Stimulated activated CD4-positive, alpha-beta T cell treated with anti-CD3 and anti-CD28 coated beads, Interleukin-2, amount 100 ng/mL, for 24 hours (primary cell): ENCODE results near the gene PLIN4.

Source experiments
- DNase-seq, 2 donors: peaks; one replicate each; pipeline ENCODE4 v3.0.0-alpha.2; 2020

The PLIN4 gene

DNA sequence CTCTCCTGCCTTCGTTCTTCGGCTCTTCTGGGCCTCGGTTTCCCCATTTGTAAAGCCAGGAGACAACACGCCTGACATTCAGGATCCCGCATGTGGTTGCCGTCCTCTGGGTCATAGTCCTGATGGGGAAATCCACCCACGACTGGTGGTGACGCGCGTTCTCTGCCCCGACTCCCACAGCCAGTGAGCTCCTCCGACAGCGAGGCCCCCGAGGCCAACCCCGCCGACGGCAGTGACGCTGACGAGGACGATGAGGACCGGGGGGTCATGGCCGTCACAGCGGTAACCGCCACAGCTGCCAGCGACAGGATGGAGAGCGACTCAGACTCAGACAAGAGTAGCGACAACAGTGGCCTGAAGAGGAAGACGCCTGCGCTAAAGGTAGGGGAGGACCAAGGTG, 29.8 kb downstream of the PLIN4 start:
- no peak for DNase-seq

DNA sequence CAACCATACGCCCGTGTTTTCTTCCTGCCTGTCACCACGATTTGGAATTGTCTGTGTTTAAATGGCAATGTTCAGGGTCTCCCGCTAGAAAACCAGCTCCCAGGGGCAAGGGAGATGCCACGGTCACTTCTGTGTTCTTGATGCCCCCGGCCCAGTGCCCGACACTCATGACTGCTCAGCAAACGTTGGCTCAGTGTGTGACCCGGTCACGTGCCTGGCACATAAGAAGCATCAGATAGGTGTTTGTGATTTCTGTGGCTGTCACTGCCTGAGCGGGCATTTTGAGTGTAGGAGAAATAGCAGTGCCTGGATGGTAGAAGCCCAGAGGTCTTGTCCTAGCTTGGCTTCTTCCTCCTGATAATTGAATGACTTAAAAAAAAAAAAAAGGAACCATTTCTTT, 30.7 kb downstream of the PLIN4 start:
- no peak for DNase-seq

DNA sequence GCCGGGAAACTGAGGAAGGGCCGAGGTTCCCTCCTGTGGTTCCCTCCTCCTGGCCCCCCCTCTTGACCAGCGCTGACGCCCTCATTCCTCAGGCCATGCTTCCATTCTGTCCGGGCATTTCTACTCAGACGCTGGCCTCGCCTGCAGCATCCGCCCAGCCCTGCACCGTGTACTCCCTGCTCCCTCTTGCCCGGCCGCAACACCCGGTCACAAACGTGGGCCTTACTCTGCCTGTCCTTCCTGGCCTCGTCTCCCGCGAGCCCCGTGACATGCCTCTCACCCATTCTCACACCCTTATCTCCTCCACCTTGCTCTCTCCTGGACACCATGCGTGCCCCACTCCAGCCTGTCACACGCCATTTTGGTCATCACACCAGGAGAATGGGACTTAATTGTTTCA, 34.9 kb downstream of the PLIN4 start:
- no peak for DNase-seq

DNA sequence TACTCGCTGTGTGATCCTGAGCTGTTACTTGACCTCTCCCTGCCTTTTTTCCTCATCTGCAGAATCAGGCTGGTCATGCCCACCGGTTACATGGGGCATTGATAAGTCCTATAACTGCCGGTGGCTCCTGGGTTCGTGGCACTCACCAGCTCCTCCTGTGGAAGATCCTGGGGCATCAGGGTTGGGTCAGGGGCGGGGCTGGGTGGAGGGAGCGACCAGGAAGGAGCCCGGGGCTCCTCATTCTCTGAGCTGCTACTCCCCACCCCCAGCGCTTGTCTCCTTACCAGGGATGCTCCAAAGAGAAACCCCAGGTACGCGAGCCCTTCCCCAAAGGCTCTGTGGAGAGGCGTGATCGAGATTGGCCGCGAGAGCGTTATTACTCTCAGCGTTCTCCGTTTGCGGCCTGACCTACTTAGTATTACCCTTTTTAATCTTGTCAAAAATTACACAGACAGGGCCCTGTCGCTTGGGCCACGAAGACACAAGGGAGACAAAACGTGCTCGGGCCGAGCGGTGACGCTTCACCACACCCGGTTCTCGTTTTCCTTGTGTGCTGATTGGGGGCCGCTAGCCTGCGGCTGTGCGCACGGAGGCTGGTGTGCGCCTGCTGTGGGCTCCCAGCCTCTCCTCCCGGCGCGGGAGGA, 35.4 kb downstream of the PLIN4 start:
- no peak for DNase-seq

DNA sequence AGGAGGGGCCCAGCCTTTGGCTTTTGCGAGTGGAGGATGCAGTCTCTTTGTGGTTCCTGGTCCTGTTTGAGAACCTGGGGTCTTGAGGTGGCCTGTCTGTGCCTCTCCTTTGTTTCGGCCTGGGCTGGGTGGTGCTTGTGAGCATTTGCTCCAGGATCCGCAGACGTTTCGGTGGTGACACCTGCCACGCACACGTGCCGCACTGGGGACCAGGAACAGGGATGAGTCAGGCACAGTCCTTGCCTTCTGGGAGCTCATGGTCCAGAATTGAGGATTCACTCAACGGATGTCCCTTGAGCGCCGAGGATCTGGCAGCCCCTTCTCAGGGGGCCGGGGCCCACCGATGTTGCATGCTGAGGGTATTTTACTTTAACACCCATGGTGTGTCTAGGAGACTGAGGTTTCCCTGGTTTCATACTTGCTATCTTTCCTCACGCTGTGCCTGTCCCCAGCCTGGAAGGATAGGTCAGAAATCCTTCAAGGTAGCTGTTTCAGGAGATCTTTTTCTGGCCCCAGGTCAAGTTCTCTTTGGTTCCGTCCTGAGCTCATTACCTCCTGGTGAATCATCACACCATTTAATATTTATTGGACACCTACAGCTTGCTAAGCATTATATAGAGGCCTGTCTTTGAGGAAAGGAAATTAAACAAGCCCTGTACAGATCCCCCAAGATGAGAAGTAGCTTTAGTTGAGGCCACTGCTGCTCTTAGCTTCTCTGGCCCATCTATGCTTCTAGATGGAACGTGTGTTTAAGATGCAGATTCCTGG, 41.1 kb downstream of the PLIN4 start:
- no peak for DNase-seq

DNA sequence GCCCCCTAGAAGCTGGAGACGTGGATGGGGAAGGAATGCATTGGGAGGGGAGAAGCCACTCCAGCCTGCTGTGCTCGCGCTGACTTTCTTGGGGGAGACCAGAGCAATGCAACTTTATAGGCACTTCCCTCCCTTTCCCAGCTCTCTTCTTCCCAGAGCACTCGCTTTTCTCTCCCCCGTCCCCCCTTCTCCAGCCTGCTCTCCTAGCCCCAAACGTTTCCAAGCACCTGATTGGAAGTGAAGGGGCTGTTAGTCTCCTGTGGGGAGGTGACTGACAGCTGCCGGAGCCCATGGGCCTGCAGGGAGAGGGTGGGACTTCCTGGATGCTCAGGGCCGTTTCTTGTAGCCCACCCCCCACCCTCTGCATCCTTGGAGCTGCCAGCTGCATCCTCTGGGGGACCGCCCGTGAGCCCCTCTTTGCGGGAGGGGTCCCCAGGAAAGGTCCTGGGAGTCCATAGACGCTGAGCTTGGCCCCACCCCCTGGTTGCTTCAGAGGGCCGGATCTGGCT, 43.7 kb downstream of the PLIN4 start:
- peak in 1 of 2 donors; percentile 35 for DNase-seq

DNA sequence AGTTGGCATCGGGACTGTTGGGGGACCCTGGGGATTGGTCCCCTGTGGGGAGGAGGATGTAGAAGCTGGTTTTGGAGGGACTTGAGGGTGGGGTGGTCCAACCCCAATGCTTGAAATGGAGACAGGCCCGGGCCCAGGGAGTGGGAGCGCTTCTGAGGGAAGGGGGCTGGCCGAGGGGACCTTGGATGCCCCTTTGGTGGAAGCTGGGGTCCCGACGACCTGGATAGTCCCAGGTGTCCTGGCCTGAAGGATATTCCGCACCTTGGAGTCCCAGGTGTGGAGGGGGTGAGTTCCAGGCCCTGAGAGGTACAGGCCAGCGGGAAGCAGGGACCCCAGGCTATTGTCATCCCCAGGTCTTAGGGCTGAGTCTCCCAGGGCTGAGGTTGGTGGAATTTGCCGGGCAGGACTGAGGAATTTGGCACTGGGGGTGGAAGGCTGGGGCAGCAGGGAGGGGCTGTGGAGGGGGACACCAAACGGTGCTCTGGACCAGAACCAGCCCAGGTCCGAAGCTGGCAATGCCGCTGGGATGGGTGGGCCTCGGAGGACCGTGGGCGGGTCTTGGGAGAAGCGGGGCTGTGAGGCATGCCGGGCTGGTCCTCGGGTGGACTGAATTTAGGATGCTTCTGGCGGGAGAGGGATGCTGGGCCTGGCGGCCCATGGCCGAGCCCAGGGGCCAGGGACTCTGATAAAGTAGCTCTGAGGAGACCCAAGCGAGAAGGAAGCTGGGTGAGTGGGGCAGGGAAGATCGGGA, 44.3 kb downstream of the PLIN4 start:
- DNase-seq, result no peak

DNA sequence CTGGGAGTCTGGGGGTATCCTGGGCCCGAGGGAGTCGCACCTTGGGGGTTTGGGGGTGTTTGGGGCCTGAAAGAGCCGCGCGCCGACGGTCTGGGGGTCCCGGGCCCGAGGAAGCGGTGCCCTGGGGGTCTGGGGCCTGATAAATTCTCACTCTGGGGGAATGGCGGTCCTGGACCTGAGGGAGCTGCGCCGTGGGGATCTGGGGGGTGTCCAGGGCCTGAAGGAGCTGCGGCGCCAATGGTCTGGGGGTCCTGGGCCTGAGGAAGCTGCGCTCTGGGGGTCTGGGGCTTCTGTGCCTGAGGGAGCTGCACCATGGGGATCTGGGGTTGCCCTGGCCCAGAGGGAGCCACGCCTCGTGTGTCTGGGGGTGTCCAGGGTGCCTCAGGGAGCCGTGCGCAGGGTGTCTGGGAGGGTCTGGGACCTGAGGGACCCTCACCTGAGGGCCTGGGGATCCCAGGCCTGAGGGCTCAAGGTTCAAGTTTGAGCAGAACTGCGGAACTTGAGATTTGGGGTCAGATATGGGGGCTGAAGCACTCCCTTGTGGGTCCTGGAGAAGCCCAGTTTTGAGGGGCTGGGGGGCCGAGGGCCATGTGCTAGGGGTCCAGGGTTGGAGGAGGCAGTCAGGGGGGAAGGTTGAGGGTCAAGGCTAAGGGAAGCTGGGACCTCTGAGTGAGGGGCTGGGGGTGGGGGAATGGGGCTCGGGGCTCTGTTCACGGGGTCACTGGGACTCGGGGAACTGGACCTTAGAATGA, 45.1 kb downstream of the PLIN4 start:
- DNase-seq, result no peak

DNA sequence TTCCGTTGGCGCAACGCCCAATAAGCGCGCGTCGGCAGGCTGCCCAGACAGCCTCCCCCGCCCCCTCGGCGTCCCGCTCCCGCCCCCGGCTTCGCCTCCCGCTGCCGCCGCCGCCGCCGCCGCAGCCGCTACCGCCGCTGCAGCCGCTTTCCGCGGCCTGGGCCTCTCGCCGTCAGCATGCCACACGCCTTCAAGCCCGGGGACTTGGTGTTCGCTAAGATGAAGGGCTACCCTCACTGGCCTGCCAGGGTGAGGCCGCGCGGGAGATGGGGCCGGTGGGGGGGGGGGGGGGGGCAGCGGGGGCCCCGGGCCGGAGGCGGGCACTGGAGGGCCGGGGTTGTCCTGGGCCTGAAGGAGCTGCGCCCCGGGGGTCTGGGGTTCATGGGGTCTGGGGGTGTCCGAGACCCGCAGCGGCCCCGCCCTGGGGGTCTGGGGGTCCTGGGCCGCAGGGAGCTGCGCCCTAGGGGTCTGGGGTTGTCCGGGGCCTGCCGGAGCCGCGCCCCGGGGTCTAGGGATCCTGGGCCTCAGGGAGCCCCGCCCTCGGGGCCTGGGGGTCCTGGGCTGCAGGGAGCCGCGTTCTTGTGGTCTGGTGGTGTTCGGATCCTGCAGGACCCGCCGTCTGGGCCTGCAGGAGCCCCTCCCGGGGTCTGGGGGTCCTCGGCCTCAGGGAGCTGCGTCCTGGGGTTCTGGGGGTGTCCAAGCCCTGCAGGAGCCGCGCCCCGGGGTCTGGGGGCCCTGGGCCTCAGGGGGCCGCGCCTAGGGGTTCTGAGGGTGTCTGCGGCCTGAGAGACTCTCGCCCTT, 45.9 kb downstream of the PLIN4 start, which contains the start of gene HDGFL2:
TSS of gene HDGFL2 (plus strand) at position 124 of the 801 bp plus-strand sequence. CDS start at position 178, 54 bp downstream.
- peak in 1 of 2 donors; percentile 96 for DNase-seq

DNA sequence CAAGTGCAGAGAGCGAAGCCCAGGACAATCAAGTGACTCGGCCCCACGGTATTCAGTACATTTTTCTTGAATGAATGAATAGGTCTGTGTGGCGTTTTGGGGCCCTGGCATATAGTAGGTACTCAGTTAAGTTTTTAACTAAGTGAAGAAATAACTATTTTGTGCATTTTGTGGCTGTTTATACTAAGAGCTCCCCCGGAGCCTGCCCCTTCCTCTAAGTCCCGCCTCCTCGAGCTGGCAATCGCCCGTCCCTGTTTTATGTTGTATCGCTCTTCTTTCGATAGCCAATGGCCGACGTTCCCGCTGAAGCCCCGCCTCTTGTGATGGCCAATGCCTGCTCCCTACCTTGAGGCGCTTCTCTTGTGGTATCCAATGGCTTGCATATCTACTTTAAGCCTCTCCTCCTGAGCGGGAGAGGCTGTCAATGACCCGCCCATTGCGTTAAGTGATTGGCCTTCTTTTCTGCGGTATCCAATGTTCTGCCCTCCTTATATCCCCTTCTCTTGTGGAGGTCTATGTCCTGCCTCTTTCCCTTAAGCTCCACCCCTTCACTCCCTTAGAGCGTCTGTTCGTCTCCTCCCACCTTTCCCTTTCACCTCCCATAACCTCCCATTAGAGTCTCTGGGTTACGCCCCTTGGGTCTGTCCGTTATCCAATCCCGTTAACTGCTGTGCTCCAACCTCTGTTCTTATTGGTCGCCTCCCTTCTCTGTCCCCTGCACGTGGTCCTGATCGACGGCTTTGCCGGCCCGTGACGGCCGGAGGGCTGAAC, 46.7 kb downstream of the PLIN4 start:
- DNase-seq, result peak; percentile 96 to 97

DNA sequence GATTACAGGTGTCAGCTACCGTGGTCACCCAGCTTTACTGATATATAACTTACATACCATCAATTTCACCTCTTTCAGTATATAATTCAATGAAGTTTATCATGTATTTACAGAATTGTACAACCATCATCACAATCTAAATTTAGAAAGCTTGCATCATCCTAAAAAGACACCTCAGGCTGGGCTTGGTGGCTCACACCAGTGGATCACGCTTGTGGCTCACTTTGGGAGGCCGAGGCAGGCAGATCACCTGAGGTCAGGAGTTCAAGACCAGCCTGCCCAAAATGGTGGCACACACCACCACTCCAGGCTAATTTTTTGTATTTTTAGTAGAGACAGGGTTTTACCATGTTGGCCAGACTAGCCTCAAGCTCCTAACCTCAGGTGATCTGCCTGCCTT, 50.5 kb downstream of the PLIN4 start:
- no peak for DNase-seq

DNA sequence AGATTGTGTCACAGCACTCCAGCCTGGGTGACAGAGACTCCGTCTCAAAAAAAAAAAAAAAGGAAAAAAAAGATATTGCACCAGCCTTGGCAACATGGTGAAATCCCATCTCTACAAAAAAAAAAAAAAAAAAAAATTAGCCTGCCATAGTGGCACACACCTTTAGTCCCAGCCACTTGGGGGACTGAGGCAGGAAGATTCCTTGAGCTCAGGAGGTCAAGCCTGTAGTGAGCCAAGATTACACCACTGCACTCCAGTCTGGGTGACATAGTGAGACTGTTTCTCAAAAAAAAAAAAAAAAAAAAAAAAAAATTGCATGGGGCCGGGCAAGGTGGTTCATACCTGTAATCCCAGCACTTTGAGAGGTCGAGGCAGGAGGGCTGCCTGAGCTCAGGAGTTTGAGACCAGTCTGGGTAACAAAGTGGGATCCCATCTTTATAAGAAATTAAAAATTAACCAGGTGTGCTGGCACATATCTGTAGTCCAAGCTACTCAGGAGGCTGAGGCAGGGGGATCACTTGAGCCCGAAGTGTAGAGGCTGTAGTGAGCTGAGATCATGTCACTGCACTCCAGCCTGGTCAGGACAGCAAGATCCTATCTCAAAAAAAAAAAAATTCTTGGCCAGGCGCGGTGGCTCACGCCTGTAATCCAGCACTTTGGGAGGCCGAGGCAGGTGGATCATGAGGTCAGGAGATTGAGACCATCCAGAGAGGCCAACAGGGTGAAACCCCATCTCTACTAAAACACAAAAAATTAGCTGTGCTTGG, 53.3 kb downstream of the PLIN4 start:
- no peak for DNase-seq

DNA sequence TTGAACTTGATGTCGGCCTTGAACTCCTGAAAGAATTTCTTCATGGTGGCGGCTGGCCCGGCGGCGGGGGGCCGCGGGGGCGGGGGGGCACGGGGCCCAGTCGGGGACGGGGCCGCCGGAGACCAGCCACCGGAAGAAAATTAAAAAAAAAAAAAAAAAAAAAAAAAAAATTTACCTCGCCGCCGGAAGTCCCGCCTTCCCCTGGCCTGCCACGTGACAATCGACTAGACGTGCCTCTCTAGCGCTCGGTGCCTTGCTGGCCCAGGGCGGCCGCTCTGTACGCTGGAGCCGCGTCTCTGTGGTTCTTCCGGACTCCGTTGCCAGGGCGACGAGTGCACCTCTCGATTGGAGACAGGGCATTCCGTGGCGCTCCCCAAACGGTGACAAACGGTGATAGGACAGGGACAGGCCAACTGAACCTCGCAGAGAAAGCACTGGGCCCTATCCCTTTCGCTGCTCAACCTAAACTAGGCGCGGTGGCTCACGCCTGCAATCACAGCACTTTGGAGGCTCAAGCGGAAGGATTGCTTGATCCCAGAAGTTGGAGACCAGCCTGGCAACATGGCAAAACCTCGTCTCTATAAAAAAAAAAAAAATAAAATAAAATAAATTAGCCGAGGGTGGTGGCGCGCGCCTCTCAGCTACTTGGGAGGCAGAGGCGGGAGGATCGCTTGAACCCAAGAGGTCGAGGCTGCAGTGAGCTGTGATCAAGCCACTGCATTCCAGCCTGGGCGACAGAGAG, 60.5 kb downstream of the PLIN4 start, which contains the start of gene UBXN6:
TSS of gene UBXN6 (minus strand) at position 141 of the 742 bp plus-strand sequence. CDS start at position 44, 97 bp downstream.
- DNase-seq, result peak; percentile 97

DNA sequence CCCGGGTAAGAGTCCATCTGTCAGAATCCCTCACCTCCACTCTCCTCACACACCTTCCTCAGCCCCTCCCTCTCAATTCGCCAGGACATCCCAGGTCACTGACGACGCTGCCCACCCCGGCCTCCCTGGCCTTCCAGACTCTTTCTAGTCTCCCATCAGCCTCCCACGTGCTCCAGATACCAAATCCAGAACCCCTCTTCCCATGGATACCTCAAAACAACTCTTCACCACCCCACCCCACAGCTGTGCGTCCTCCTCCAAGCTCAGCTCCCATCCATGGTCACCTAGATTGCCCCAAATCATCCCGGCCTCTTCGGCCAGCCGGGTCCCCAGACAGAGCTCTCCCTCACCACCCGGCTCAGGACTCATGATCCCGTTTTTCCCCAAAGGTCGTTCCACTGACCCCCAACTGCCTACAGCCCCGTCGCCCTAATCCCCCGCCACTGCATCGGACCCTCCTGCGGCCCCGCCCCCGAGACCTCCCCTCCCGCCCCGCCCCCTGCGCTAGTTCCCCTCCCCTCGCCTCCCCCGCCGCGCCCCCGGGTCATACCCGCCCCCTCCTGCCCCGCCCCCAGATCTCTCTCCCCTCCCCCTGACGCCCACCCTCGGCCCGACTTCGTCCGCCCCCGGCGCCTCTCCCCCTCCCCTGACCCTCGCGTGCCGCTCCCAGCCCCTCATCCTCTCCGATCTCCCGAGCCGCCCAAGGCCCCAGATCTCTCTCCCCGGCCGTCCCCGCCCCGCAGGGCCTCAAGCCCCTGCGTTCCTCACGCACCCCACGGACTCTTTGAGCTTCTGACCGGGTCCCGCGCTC, 61.2 kb downstream of the PLIN4 start:
- DNase-seq, result peak in 1 of 2 donors; percentile 51

DNA sequence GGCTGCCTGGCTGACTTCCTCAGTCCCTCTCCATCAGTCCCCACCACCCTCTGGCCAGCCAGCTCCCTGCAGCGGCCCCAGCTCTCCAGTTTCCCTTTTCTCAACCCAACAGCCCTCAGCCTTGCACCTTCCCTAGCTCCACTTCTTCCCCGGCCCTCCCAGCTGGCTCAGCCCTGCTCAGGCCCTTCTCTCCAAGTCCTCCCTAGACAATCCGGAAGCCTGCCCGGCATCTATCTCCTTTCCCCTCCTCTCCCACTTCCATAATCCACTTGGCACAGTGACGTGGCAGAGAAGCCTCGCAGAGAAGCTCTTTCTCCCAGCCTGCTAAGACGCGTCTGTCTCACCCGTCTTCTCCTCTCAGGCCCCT, 61.8 kb downstream of the PLIN4 start:
- DNase-seq, result no peak

DNA sequence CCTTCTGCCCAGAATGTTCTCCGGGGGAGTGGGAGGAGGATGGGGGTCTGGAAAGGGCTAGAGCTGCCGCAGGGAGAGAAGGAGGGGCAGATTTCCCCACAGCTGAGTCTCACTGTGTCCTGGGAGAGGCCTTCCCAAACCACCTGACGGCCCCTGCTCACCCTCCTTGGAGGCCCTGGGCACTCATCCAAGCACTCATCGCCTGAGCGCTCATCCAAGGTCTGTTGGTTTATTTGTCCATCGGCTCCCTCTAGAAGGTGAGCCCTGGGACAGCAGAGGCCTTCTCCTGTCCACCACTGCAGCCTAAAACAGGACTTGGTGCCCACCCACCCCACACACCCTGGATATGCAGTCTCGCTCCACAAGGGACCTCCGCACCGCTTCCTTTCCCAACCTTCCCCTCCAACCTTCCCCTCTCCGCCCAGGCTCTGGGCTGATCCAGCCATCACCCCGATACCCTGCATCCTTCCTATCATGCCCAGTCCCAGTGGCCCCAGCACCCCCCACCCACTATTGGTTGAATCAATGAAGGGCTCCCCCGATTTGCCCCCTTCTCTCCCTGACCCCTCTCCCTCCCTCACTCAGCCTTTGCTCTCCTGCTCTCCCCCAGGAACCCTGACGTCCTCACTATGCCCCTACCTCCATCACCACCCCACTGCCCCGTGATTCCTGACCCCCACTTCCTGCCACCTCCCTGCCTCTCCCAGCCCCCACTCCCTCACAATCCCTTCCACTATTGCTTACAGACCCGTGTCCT, 62.4 kb downstream of the PLIN4 start:
- DNase-seq, result no peak
